Adipocyte (in vitro differentiated cells): ENCODE data around the gene RAB17.

ENCODE experiments used
- DNase-seq: peaks from one replicate; pipeline ENCODE4 v3.0.0-alpha.2; 2015; ENCODE audit warnings: low read depth
- H3K27me3 ChIP-seq: replicated peaks from 2 replicates; pipeline ENCODE4 v1.7.0; 2013; ENCODE audit warnings: mild to moderate bottlenecking, low read length, moderate library complexity; ENCODE audit not compliant: control insufficient read depth, insufficient read depth
- H3K36me3 ChIP-seq: 2 replicates; pipeline ENCODE4 v1.7.0; 2013; ENCODE audit warnings: low read length, mild to moderate bottlenecking, moderate library complexity; ENCODE audit not compliant: control insufficient read depth, insufficient read depth, severe bottlenecking
- H3K4me1 ChIP-seq: 2 replicates; pipeline ENCODE4 v1.7.0; 2013; ENCODE audit warnings: mild to moderate bottlenecking, low read length, moderate library complexity; ENCODE audit not compliant: control insufficient read depth, insufficient read depth
- H3K4me3 ChIP-seq: 2 replicates; pipeline ENCODE4 v1.7.0; 2013; ENCODE audit warnings: mild to moderate bottlenecking, low read length, moderate library complexity
- H3K9ac ChIP-seq: 2 replicates; pipeline ENCODE4 v1.7.0; 2013; ENCODE audit warnings: mild to moderate bottlenecking, low read length, moderate library complexity
- H3K9me3 ChIP-seq: 2 replicates; pipeline ENCODE4 v1.7.0; 2013; ENCODE audit warnings: mild to moderate bottlenecking, low read length, moderate library complexity; ENCODE audit not compliant: control insufficient read depth

RAB17 gene

GRCh38 chr2:237583385-237584295, 6.9 kb downstream of the RAB17 start:
- H3K9ac ChIP-seq = no peak overlapping the region
- no peaks in the 10 kb centered on the region for H3K9me3 ChIP-seq
- no peak overlapping the region for H3K4me3 ChIP-seq
- no peaks in the 10 kb centered on the region for H3K27me3 ChIP-seq
- H3K4me1 ChIP-seq = peaks cover 12% of the 10 kb centered on the region
- DNase-seq = no peak
- H3K36me3 ChIP-seq = no peaks in the 10 kb centered on the region

DNA sequence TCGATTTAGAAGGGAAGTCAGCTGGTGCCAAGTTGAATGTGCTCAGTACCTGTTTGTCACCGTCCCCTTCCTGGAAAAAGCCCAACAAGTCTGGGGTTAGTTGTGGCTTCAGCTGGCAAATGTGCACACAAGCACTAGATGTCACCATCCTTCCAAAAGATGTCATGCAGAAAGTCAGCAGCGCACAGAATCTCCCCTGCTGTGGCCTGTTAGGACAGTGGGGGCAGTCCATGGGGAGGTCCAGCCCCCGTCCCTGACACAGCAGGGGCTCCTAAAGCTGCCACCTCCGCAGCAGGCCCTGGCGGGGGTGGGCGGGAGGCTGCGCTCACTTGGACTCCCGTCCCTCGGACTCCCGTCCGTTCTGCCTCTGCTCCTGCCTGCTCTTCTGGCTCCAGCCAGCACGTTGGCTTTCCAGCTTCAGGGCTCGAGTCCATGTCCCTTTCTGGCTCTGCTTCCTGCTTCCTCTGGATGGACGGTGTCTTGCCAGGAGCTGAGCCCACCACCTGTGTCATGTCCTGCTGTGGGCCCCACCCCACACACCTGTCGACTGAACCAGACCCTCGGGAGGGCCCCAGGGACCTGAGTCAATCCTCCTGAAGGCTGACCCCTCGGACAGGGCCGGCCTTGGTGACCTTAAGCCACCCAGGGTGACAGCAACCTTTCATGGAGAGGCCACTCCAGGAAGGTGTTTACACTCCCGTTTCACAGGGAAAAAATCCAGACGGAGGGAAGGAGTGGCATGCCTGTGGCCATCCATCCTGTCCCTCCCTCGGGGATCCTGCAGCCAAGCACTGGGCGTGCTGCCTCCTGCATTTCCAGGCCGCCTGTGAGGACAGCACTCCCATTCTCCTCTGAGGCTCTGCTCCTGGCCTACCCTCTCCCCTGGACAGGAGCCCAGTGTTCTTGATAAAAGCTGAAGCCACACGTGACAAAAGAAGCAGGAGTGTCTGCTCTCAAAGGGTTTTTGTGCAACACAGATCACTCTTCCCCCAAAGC, 8.5 kb downstream of the RAB17 start:
- Histone ChIP-seq H3K9ac (peak overlapping the region; percentile 66), H3K4me3 (peak overlapping the region; percentile 61), H3K9me3 (no peaks in the 10 kb centered on the region), H3K36me3 (no peaks in the 10 kb centered on the region), H3K27me3 (peaks cover 10% of the 10 kb centered on the region), H3K4me1 (peaks cover 12% of the 10 kb centered on the region)
- DNase-seq = peak; percentile 75

GRCh38 chr2:237581326-237581725, 9.2 kb downstream of the RAB17 start:
- no peaks in the 10 kb centered on the region for H3K36me3 ChIP-seq
- no peaks in the 10 kb centered on the region for H3K9me3 ChIP-seq
- H3K27me3 ChIP-seq = peaks cover 11% of the 10 kb centered on the region
- no peak overlapping the region for H3K4me3 ChIP-seq
- H3K4me1 ChIP-seq = peaks cover 12% of the 10 kb centered on the region
- DNase-seq = no peak
- no peak overlapping the region for H3K9ac ChIP-seq

GRCh38 chr2:237577956-237578870, 12.3 kb downstream of the RAB17 start:
- no peak for DNase-seq
- no peak overlapping the region for H3K4me3 ChIP-seq
- no peaks in the 10 kb centered on the region for H3K36me3 ChIP-seq
- H3K9me3 ChIP-seq = no peaks in the 10 kb centered on the region
- peaks cover 12% of the 10 kb centered on the region for H3K4me1 ChIP-seq
- H3K27me3 ChIP-seq = peaks cover 21% of the 10 kb centered on the region
- no peak overlapping the region for H3K9ac ChIP-seq

GRCh38 chr2:237577458-237577857, 13.1 kb downstream of the RAB17 start:
- Histone ChIP-seq H3K4me3 (no peak overlapping the region), H3K4me1 (peaks cover 14% of the 10 kb centered on the region), H3K9ac (no peak overlapping the region), H3K36me3 (no peaks in the 10 kb centered on the region), H3K27me3 (peaks cover 21% of the 10 kb centered on the region), H3K9me3 (no peaks in the 10 kb centered on the region)
- DNase-seq = no peak

- no peak for DNase-seq
- Histone ChIP-seq H3K4me1 (peaks cover 13% of the 10 kb centered on the region), H3K36me3 (no peaks in the 10 kb centered on the region), H3K27me3 (peaks cover 21% of the 10 kb centered on the region), H3K9me3 (no peaks in the 10 kb centered on the region), H3K4me3 (no peak overlapping the region), H3K9ac (no peak overlapping the region)
Measured at GRCh38 chr2:237576974-237577373, 13.6 kb downstream of the RAB17 start.

GRCh38 chr2:237575869-237576862, 14.4 kb downstream of the RAB17 start:
- Histone ChIP-seq H3K9me3 (no peaks in the 10 kb centered on the region), H3K4me3 (no peak overlapping the region), H3K36me3 (no peaks in the 10 kb centered on the region)

DNA sequence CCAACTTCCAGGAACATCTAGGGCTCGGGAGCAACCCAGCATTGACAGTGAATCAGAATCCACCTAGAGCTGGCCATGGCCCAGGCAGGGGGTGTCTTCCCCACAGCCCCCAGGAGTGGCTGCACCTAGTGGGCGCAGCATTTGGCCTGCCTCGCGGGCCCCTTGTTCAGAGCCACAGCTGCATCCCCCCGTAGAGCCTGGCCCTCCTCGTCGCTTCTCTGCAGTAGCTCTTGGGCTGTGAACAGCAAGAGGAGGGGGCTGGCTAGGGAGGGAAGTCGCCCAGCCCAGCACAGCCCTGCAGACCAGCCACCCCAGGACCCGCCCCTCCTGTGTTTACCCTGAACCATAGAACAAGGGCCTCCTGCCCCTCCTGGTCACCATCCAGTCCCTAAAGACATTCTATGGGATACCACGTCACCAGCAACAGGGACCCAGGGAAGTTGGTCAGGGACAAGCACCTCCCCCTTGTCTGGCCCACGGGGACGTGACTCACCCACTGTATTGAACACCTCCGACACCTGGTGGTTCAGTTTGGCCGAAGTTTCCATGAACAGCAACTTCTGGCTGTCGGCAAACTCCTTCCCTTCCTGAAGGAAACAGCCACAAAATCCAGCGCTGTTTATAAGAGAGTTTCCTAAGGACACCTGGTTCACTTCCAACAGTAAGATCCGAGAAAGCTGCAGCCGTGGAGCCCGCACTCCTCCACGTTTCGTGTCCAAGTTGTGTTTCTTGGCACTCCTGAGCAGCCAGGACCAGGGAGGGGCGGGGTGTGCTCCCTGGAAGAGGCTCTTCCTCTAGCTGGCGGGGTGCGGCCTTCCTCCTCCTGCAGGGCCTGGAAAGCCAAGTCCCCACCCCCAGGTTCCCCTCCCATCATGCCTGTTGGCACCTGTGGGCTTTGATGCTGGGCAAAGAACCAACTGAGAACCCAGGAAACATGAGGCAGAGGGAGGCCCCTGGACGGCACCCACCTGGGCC, 15.4 kb downstream of the RAB17 start:
- Histone ChIP-seq H3K36me3 (no peaks in the 10 kb centered on the region), H3K4me3 (no peak overlapping the region), H3K4me1 (peaks cover 7% of the 10 kb centered on the region), H3K9ac (no peak overlapping the region), H3K9me3 (no peaks in the 10 kb centered on the region), H3K27me3 (peaks cover 21% of the 10 kb centered on the region)
- no peak for DNase-seq

More at GRCh38 chr2:237575869-237576862, 14.4 kb downstream of the RAB17 start:
- Histone ChIP-seq H3K9ac (no peak overlapping the region), H3K27me3 (peaks cover 21% of the 10 kb centered on the region), H3K4me1 (peaks cover 7% of the 10 kb centered on the region)
- DNase-seq = no peak

DNA sequence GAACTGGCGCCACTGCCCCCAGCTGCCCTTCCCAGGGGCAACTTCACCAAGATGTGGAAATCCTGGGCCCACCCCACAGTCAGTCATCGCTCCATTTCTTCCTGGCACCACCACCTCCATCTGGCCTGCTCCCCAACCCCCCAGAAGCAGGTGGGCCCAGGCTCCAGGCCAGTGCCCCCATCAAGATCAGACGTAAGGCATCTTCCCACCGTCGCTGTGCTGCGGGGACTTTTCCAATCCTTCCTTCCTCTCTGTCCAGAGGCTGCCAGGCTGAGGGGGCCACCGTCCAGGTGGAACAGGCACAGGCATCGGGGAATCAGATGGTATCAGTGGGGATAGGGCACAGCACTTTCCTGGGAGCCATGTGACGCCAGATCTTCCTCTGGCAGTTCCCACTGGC, 16.1 kb downstream of the RAB17 start:
- H3K27me3 ChIP-seq = peaks cover 21% of the 10 kb centered on the region
- H3K9me3 ChIP-seq = no peaks in the 10 kb centered on the region
- no peaks in the 10 kb centered on the region for H3K36me3 ChIP-seq
- no peak for DNase-seq
- no peak overlapping the region for H3K9ac ChIP-seq
- H3K4me1 ChIP-seq = peaks cover 7% of the 10 kb centered on the region
- H3K4me3 ChIP-seq = no peak overlapping the region
